Caki2 (cell line): ENCODE measurements around the gene GLB1L2. TPM values are rescaled to one million over a fixed set of nuclear protein-coding genes. Genes with fewer than 3 reads are reported as not detected.
A peak's percentile ranks its signal among the peaks of the same experiment; 100 is the strongest.

Source experiments
- DNase-seq: peaks from one replicate; pipeline ENCODE4 v3.0.0-alpha.2; 2015; ENCODE audit warnings: low read depth
- in situ Hi-C: cut with HindIII; loops from 2 replicates; pipeline ENCODE4 v1.10.0; 2016; ENCODE audit warnings: low sequenced_read_pairs, low pct_unique_long_range_greater_than_20kb, mixed read lengths
- total RNA-seq: library from RNA; depleted of rRNA; stranded (reverse); fragments of >200 nt; shearing (Covaris generic); gene quantifications from 2 replicates; pipeline ENCODE4 v1.2.3, GENCODE V29; 2014; ENCODE audit warnings: low replicate concordance

Gene GLB1L2
- total RNA-seq, 1 experiment from 2014 or later = 1.9 TPM

DNA sequence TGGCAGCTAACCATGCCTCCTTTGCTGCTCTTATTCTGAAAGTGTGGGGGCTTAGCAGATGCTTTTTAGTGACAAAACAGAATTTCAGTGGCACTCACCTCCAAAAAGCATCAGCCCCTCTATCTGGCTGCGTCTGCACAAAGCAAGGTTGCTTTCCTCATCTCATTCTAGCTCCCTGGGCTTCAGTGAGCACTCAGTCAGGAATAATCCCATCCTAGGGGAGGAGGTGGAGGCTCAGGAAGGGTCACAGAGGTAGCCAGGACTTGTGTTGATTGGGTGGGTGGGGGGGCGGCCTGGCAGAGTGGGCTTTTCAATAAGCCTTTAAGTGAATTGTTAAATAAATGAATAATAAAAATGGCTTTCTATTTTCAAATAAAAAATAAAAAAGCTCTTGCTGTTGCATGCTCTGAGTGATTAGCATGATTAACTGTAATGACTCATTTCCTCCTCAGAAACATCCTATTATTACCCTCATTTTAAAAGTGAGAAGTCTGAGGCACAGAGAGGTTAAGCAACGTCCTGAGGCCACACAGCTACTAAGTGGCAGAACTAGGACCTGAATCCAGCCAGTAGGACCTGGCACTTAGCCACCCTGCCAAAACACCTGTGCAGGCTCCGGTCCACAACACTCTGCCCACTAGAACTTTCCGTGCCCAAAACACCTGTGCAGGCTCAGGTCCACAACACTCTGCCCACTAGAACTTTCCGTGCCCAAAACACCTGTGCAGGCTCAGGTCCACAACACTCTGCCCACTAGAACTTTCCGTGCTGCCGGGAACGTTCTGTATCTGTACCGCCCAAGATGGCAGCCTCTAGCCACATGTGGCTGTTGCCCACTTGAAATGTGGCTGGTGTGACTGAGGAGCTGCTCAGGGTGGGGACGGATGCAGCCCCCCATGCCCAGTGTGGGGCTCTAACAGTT is 74.7 kb downstream of the GLB1L2 start:
- DNase-seq = no peak
- in situ Hi-C loops = no loop called here

DNA sequence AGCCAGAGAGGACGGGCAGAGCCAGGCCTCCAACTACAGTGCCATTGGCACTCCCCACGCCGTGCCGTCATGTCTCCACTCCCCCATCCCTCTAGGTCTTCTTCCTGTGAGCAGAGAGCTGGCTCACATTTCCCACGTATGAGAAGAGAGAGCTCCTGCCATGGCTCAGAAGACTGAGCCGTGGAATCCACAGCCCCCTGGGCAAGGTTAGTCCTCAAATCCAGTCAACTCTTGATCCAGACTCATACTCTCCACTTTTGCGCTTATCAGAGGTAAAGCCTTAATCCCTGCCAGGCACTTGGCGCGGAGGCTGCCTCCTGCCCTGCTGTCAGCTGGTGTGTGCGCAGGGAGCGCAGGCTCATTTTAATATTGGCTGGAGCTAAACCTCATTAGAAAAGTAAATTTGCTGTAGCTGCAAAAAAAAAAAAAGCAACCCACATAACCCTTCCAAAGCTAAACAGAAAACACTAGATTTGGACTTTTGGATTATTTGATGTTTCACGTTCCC is 75.6 kb downstream of the GLB1L2 start:
- in situ Hi-C loops = no loop called here
- DNase-seq = no peak

DNA sequence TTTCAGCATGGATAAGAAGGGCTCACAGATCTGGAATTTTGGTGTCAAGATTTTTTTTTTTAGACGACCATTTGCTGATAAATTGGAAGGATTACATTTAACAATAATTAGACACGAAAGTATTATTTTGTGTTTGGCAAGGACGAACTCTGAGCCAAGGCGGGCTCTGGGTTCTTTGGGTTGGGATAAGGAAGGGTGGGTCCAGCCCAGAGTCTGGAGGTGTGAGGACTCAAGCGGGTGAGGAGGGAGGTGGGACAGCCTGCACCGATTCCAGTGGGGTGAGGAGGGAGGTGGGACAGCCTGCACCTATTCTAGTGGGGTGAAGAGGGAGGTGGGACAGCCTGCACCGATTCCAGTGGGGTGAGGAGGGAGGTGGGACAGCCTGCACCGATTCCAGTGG is 76.1 kb downstream of the GLB1L2 start:
- in situ Hi-C loops = no loop called here

DNA sequence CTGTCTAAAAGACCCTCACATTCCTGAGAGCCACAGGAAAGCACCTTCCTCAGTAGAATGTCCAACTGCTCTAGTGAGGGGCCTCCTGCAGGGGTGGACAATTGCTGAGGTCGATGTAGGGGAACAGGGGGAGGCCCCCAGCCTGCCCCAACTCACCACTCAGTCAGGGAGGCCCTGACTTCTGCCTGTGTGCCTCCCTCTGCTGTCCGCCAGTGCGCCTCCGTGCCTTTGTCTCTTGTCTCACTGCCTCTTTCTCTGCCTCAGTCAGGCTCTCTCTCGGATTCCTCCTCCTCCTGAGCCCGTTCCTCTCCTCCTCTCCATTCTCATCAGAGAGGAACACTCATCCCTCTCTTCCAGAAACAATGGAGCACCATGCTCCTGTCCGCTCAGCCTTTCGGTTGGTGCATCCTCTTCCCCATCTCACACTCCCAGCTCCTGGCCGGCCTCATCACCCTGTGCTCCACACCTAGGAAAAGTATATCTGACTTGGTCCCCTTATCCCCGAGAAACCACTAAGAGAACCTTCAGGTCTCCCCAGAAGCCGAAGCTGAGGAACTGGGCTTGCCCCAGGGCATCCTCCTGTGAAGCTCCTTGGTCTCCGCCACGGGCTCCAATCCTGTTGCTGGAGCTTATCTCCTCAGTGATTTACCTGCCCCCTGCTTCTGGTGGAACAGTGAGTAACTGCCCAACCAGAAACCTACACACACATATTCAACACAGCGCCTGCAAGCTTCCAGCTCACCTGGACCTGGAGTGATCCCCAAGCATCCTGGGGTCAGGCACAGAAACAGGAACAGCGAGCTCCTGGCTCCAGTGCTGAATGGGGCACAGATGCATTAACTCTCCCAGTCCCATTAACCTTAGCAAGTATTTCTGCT is 78.0 kb downstream of the GLB1L2 start:
- in situ Hi-C loops = no loop called here
- no peak for DNase-seq

More for the DNA sequence above, 76.1 kb downstream of the GLB1L2 start:
- DNase-seq = no peak

DNA sequence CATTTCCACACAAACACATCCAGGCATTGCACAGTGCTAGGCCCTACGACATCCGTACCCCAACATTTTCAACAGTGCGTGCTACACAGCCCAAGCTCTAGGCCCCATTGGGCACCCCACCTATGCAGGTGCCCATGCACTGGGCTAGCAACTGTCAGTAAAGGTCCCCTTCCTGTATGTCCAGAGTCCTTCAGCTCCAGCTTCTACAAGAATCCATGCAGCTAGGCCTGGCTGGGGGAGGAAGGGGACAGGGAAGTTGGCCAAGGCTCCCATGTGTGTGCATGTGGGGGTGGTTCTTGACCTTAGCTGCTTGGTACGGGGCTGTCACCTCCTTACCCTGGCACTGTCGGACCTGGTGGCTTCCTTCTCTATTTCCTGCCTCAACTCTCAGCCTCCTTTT is 79.0 kb downstream of the GLB1L2 start:
- in situ Hi-C loops = no loop called here
- no peak for DNase-seq

DNA sequence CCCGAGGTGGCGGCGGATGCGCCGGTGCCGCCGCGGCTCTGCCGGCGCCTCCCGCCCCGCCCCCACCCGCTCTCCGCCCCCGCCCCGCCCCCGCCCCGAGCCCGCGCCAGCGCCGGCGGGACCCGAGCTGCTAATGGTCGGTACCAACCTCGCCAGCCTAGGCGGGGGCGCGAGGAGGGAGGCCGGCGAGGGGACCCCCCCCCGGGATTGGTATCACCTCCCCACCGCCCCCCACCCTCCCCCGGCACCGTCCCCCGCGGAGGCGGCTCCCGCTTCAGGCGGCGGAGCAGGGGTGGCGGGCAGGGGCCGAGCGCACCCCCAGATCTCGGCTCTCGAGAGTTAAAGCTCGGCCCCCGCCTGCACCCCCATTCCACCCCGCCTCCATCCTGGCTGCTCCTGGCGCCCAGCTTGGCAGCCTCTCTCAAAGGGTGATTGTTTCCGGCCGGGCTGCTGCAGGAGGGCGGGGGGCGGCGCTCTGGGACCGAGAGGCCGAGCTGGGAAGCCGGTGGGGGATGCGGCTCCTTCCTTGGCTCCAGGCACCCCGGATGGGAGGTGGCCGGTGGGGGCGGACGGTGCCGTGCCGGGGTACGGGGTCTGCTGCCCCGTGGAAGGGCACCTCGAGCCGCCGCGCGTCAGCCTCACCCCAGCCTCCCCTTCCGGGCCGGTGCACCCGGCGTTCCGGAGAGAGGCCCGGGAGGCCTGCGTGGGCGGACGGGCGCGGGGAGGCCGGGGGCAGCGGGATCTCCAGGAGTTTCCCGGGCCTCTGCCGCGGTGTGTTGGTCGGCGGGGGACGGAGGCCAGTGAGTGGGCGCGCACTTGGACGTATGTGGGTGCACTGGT is 80.6 kb downstream of the GLB1L2 start, which contains the start of gene B3GAT1:
TSS of gene B3GAT1 (minus strand) at position 40 of the 840 bp plus-strand sequence. CDS start 24,583 bp downstream, outside the sequence.
- in situ Hi-C loops = no loop called here
- no peak for DNase-seq

DNA sequence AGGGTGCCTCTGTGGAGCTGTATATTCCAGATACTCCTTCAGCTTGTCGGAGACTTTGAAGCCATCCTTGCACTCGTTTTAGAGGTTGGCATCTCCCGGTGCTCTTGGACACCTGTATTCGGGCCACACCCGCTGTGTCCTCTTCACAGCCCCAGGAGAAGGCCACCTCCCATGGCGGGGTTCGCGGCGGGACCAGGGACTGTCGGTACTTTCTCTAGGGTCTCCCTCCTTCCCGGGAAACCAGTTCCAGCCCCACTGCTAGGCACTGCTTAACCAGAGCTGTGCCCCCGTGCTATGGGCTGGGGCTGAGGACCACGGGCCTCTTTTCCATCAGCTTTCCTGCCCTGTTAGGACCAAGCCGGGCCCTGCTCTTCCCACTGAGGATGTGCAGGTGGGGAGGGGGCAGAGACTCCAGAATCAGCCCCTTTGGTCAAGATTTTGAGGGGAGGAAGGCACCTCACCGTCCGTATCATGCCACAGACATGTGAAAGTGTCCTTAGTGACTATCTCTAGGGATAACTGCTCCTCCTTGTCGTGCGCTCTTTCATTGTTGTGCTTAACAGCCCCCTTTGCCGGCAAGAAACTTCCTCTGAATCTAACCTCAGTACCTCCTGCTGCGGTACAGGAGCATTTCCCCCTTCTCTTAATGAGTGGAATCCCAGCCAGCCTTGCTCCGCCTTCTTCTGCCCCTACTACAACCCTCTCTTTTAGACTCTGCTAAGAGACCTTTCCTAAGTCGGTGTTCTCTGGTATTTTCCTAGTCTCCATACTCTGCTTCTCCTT is 81.4 kb downstream of the GLB1L2 start:
- DNase-seq = no peak
- in situ Hi-C loops = no loop called here

DNA sequence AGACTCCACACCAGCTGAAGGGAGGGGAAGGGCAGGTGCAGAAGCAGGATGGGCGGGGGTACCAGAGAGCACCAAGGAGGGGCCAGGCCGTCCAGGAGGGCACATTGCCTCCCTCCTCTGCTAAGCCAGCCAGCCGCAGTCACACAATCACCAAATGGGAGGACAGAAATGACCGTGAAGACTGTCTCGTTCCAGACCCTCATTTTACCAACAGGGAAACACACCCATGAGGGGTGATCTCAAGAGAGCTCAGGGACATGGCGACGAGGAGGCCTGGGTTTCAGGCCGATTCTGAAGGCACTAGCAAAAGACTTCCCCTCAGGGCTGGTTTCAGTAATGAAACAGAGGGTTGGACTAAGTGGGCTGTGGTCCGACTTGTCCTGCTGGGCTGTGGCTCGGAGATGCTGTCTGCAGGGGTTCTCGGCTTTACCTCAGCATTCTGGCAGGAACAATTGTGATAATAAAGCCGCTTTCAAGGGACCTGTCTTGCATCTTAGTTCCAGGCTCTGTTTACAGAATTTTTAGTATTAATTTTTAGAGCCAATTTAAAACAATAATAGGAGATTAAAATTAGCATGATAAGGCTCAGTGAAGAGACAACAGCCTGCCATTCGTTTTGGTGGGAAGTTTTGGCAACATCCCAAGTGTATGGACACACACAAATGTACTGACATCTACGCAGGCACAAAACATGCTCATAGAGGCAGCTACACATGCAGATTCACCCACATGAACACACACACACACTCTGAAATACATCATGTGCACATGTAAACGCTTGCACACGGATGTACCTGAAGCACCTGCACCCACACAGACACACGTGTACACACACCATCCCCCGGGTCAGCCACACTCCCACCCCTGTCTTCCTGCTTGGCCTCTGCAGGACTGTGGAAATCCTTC is 82.3 kb downstream of the GLB1L2 start:
- no peak for DNase-seq
- in situ Hi-C loops = no loop called here

DNA sequence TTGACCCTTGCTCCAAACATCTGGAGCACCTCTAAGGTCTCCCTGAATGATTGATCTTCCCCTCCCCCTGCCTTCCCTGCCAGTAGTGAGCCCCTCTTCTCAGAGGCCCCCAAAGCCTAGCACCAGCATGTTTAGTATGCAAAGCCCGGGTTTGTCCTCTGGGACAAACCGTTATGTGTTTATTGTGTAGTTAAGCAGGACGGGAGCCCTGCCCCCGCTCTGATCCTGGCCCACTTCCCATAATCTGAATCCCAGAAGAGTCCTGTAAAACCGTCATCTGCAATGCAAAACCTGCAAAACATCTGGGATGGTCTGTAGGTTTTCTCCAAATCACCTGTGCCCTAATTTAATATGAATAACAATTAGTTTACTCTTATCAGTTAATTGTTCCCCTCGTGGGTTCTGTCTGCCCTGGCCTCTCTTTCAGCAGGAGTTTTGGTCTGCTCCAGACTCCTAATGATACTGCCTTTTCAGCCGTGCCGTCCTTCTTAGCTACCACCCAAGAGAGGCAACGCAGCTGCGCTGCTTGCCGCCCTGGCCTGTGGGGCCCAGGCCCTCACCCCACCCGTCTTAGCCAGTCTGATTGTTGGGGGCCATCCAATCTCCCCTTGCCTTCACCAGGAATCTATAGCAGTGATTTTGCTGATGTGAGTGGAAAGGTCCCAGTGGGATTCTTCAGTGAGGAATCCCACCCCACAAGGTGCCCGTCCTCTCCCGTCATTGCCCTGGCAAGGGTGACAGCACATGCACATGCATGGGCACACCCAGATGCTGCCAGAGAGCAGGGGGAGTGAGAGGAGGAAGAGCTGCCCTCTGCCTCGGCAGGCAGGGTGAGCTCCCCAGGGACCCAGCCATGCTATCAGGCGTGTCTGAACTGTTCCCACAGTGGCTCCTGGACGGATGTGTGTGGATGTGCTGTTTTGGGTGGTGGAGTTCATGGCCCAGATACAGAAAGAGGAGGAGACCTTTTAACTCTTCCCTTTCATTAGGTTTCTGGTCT is 83.3 kb downstream of the GLB1L2 start:
- no peak for DNase-seq

DNA sequence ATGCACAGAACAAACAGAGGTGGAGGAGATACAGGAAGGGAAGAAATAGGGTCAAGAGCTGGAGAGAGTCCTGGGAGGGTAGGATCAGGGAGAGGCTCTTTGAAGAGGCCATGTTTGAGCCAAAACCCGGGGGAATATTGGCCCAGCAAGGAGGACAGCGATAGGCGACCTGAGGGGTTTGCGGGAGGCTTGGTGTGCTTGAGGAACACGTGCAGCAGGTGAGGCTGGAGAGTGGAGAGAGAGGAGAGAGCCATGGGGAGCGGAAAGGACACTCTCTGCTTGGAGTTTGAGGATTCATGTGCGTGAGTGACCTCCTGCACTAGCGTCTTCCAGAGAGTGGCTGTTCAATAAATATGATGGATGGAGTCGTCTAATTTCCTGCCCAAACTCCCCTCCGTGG is 84.9 kb downstream of the GLB1L2 start:
- in situ Hi-C loops = no loop called here
- DNase-seq = no peak

More for the DNA sequence above, 83.3 kb downstream of the GLB1L2 start:
- in situ Hi-C loops = no loop called here

DNA sequence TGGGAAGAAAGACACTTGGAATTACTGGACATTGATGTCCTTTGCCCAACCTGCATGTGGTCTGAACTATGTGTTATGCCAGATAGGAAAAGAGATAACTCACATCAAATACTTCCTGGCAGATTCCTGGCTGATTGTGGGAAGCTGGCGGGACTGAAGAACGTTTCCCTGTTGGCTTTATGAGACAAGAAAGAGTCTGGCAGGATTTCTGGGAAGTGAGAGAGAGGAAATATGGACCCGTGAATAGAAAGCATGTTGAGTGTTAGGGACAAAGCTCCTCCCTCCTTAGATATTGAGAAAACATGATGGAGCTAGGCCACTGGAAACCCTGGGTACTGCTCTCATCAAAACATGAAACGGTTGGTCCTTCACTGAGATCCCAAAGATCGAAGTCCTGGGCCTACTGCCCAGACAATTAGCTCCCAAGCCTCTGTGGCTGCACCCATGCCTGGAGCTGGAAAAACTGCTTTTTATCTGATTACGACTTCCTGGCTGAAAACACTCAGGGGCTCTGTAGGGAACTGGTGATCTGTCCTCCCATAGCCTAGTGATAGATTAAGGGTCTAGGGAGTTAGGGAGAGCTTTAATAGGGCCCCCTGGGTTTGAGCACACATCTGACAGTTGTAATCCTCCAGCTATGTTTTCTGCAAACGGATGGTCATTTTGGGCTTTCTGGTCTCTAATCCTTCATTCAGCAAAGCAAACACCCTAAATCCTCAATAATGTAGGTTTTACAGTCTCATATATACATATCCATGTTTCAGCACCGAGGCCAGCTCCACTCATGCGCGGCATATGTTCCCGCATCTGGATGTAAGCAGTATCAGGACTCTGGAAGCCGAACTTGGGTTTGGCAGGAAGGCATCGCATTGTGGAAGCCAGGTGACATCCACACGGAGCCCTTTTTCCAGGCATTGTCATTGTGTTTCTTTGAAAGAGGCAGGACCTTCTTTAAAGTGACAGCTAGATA is 86.4 kb downstream of the GLB1L2 start:
- in situ Hi-C loops = no loop called here
- DNase-seq = peak; percentile 1

DNA sequence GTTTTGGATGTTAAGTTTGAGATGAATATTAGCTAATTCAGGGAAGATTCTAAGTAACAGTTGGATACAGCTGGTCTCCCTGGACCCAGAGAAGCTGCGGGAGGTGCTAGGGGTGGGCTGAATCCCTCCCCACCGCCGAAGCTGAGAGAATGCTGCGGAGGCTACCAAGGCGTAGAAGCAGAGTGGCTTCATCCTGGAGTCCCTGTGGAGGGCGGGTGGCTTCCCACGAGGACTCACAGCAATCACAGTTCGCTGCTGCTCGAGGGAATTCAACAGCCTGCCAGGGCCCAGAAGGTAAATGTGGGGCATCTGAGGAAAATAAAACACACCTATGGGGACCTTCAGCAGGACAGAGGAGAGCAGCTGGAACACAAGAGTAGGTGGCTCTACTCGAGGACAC is 91.3 kb downstream of the GLB1L2 start:
- in situ Hi-C loops = no loop called here

DNA sequence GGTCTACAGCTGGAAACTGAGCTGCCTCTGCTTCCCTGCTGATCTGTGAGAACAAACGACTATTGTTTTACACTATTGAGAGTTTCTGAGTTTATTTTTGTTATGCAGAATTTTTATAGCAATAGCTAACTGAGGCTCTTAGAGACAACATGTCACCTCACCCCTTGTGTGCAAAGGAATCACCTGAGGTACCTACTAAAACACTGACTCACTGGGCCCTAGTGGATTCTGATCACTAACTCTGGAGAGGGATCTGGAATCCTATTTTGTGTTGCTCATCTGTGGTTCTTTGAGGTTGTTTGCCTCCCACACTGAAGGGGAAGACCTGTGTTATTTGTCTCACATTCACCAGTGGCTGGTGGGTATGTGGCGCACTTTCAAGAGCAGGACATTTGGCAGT is 93.6 kb downstream of the GLB1L2 start:
- DNase-seq = no peak
- in situ Hi-C loops = no loop called here

More for the DNA sequence above, 91.3 kb downstream of the GLB1L2 start:
- DNase-seq = no peak
